Amniotic epithelial cell (primary cell): ENCODE data around the gene PITPNM3.

Source experiments
- DNase-seq: peaks from one replicate; pipeline ENCODE4 v3.0.0-alpha.2; 2010; ENCODE audit warnings: low read depth

The PITPNM3 gene

GRCh38 chr17:6479622-6480302 lies 76.6 kb downstream of the PITPNM3 start:
- DNase-seq = peak; percentile 31

- no peak for DNase-seq
Measured at GRCh38 chr17:6478486-6478885, 77.9 kb downstream of the PITPNM3 start.

- no peak for DNase-seq
Measured at GRCh38 chr17:6477831-6478383, 78.4 kb downstream of the PITPNM3 start.

- DNase-seq = peak; percentile 24
Measured at GRCh38 chr17:6476810-6477179, 79.6 kb downstream of the PITPNM3 start.

- peak; percentile 26 for DNase-seq
Measured at GRCh38 chr17:6476076-6476809, 80.1 kb downstream of the PITPNM3 start.

GRCh38 chr17:6475411-6475810 lies 80.9 kb downstream of the PITPNM3 start:
- DNase-seq = no peak

- DNase-seq = peak; percentile 90
Measured at GRCh38 chr17:6474906-6475305, 81.4 kb downstream of the PITPNM3 start.

GRCh38 chr17:6474376-6474775 lies 82.0 kb downstream of the PITPNM3 start:
- DNase-seq = no peak

- peak; percentile 71 for DNase-seq
Measured at GRCh38 chr17:6473128-6473767, 83.1 kb downstream of the PITPNM3 start.

- DNase-seq = no peak
Measured at GRCh38 chr17:6472517-6472916, 83.8 kb downstream of the PITPNM3 start.

GRCh38 chr17:6471531-6472465 lies 84.6 kb downstream of the PITPNM3 start:
- DNase-seq = peak; percentile 55

- DNase-seq = no peak
Measured at GRCh38 chr17:6470751-6471521, 85.4 kb downstream of the PITPNM3 start.

- DNase-seq = no peak
Measured at GRCh38 chr17:6470146-6470718, 86.1 kb downstream of the PITPNM3 start.

GRCh38 chr17:6468051-6468790 lies 88.1 kb downstream of the PITPNM3 start:
- no peak for DNase-seq

- DNase-seq = no peak
Measured at GRCh38 chr17:6467567-6467966, 88.8 kb downstream of the PITPNM3 start.

- no peak for DNase-seq
Measured at GRCh38 chr17:6465206-6466003, 91.0 kb downstream of the PITPNM3 start.

GRCh38 chr17:6464446-6465041 lies 91.8 kb downstream of the PITPNM3 start:
- peak; percentile 34 for DNase-seq

- DNase-seq = no peak
Measured at GRCh38 chr17:6463616-6464445, 92.5 kb downstream of the PITPNM3 start.
